ENCODE data around the gene ERCC2.

Gene ERCC2

DNA sequence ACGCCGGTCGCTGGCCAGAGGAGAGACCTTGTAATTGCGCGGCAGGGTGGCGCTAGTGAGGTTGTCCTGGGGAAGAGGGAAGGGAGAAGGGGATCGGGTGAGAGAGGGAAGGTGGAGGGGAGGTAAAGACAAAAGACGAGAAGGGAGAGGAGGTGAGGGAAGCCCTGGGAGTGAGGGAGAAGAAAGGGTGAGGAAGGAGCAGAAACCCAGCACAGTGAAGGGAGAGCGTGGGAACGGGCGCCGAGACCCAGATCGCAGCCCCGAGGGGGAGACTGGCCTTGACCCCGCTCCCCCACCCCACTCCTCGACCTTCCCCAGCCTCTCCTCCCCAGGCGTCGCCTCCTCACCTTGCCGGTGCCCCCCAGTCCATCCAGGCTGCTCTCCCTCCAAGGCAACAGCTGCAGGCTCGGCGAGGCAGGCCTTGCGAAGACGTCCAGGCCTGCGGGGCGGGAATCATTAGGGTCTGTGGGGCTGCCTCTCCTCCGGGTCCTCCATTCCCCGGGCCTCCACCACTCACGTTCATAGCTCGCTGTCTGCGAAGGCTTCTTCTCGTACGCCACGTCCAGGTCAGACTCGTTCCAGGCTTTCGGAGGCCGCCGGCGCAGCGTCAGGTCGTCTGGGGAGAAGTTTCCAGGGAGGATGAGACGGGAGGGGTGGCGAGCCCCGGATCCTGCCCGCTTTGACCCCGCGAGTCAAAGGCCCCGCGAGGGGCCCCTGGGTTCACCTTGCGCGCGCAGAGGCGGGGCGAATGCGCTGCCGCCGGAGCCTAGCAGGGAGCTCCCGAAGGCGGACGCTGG is 25.6 kb upstream of the ERCC2 start:
- DNase-seq (ENCODE audit: low read depth): no peak
- no peak overlapping the region for H3K4me3 ChIP-seq (ENCODE audit: low read length)
- TF ChIP-seq, protein P1, sequence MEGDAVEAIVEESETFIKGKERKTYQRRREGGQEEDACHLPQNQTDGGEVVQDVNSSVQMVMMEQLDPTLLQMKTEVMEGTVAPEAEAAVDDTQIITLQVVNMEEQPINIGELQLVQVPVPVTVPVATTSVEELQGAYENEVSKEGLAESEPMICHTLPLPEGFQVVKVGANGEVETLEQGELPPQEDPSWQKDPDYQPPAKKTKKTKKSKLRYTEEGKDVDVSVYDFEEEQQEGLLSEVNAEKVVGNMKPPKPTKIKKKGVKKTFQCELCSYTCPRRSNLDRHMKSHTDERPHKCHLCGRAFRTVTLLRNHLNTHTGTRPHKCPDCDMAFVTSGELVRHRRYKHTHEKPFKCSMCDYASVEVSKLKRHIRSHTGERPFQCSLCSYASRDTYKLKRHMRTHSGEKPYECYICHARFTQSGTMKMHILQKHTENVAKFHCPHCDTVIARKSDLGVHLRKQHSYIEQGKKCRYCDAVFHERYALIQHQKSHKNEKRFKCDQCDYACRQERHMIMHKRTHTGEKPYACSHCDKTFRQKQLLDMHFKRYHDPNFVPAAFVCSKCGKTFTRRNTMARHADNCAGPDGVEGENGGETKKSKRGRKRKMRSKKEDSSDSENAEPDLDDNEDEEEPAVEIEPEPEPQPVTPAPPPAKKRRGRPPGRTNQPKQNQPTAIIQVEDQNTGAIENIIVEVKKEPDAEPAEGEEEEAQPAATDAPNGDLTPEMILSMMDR (IDR thresholded peaks at IDR 0.05; ENCODE audit: insufficient read depth, low read depth, low read length, missing control alignments): no peak

DNA sequence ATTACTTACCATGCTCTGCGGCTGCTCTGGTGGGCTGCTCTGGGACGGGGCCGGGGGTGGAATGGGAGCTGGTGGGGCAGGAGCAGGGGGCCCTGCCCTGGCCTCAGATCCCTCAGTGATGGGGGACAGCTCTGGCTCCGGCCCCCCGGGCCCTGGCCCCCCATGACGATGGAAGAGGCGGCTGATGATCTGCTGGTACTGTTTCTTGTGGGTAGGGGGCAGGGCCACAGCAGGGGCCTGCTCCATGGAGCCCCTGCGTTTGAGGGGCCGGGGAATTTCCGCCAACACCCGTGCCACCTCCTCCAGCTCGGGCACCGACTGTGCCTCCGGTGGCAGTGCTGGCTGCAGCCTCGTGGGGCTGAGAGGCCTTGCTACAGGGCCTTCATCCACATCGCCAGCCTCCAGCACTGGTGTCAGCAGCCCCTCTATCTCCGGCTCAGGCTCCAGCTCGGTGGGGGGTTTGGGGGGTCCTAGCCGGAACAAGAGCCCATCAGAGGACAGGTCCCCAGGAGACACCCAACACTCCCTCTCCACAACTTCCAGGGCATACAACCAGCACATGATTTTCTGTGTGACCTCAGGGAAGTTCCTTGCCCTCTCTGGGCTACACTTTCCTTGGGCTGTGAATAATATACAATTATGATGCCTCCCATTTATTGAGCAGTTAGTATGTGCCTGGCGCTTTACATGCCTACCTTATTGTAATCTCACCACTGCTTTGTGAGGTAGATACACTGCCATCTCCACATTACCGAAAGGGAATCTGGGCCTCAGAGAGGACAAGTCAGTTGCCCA is 21.7 kb upstream of the ERCC2 start:
- DNase-seq (ENCODE audit: low read depth): no peak
- no peak overlapping the region for H3K4me3 ChIP-seq (ENCODE audit: low read length)
- TF ChIP-seq, protein P1 (IDR thresholded peaks at IDR 0.05; ENCODE audit: insufficient read depth, low read depth, low read length, missing control alignments): no peak

DNA sequence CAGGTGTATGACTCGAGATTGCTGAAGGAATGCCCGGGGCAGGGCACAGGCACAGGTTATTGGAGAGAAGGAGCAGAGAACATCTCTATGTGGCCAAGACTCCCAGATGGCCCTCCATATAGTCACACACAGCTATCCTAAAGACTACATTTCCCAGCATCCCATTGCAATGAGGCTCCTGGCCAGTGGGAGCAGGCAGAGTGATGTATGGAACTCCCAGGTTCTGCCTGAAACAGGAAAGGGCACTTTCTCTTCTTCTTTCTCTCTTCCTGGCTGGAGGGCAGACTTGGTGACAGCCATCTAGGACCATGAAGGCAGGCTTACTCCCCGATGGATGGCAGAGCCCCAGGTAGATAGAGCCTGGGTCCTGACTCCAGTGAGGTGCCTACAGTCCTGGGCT is 21.0 kb upstream of the ERCC2 start:
- DNase-seq (ENCODE audit: low read depth): peak; percentile 31
- TF ChIP-seq, protein P1 (IDR thresholded peaks at IDR 0.05; ENCODE audit: insufficient read depth, low read depth, low read length, missing control alignments): no peak
- no peak overlapping the region for H3K4me3 ChIP-seq (ENCODE audit: low read length)

DNA sequence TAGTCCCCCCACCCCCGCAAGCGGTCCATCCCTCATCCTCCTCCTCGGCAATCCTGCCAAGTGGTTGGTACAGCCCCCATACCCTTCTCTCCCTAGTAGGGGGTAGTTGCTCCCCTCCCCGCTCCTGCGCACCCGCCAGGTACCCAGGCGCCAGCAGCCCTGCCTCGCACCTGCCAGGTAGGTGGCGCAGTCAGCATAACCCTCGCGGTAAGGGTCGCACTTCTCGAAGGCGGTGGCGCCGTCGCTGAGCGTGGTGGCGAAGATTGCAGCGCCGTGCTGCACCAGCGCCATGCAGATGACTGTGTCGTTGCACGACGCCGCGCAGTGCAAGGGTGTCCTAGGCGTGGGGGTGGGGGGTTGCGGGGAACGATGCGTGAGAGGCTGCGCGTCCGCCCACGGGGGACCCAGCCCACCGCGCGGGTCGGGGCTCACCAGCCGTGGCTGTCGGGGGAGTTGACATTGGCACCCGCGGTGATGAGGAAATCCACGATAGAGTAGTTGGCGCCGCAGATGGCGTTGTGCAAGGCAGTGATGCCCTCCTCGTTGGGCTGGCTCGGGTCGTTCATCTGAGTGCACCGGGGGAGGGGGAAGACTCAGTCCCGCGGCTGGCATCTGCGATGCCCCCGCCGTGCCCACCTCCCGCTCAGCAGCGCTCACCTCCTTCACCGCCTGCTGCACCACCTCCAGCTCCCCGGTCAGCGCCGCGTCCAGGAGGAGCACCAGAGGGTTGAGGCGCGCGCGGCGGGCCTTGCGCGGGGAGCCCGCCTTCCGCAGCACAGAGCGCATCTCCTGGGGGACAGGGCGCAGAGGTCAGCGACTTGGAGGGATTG is 15.2 kb upstream of the ERCC2 start:
- TF ChIP-seq, protein P1 (IDR thresholded peaks at IDR 0.05; ENCODE audit: insufficient read depth, low read depth, low read length, missing control alignments): no peak
- no peak overlapping the region for H3K4me3 ChIP-seq (ENCODE audit: low read length)
- DNase-seq (ENCODE audit: low read depth): no peak

DNA sequence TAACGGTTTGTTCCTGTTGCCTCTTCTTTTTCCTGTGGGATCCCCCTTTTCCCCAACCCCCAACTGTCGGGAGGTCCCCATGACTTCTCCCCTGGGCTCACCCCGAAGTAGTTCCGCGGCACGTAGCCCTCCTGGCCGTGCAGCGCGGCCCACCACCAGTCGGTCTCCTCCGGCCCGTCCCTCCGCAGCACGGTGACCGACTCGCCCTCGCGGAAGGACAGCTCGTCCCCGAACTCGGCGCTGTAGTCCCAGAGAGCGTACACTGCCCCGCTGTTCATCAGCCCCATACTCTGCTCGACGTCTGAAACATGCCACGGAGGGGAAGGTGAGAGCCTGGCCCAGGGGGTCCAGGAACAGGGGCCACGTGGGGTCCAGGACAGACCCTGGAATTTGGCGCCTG is 12.1 kb upstream of the ERCC2 start:
- no peak for DNase-seq (ENCODE audit: low read depth)
- TF ChIP-seq, protein P1 (IDR thresholded peaks at IDR 0.05; ENCODE audit: insufficient read depth, low read depth, low read length, missing control alignments): no peak

DNA sequence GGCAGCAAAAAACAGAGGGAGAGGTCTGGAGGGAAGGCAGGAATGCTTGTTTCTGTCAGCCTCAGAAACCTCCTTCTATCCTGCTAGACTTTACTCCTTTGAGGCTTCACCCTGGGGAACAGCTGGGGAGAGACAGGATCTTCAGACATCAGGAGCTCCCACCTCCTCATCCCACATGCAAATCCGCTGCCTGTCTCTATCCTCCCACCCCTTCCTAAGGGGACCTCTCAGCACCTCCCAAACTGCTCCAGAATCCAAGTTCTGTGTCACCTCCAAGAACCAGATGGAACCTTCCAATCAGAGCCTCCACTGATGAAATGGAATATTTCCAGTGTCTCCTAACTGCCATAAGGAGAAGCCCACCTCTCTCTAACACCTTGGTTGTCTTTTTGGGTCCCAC is 9.7 kb upstream of the ERCC2 start:
- no peak for DNase-seq (ENCODE audit: low read depth)
- no peak overlapping the region for H3K4me3 ChIP-seq (ENCODE audit: low read length)
- TF ChIP-seq, protein P1 (IDR thresholded peaks at IDR 0.05; ENCODE audit: insufficient read depth, low read depth, low read length, missing control alignments): no peak

More for the DNA sequence above, 12.1 kb upstream of the ERCC2 start:
- H3K4me3 ChIP-seq (ENCODE audit: low read length): no peak overlapping the region
